H1 (cell line): Measurements from ENCODE around the gene IP6K3. TPM values are rescaled to one million over a fixed set of nuclear protein-coding genes. Genes with fewer than 3 reads are reported as not detected.

Experiments
- CTCF ChIA-PET: fragments of 300-600 bp; sonication (Branson Sonifier 250); formaldehyde crosslinking; loops from one replicate; lab custom pipeline; 2021; ENCODE audit not compliant: partially characterized antibody; lab: Charles Lee
- POLR2A ChIA-PET: fragments of 300-600 bp; sonication (Branson Sonifier 250); formaldehyde crosslinking; loops from one replicate; lab custom pipeline; 2021; ENCODE audit warnings: inconsistent platforms; ENCODE audit not compliant: partially characterized antibody; lab: Charles Lee
- DNase-seq, 2 experiments: peaks; one replicate each; pipeline versions ENCODE4 v3.0.0 to v3.0.0-alpha.2; 2010 to 2022; ENCODE audit warnings: low spot score in 2 of 2, low read depth in 1 of 2, mixed read lengths in 1 of 2
- FAIRE-seq: peaks from 2 replicates; lab custom pipeline; 2011; peaks lifted over from hg19 to GRCh38; lab: Jason Lieb, UNC
- H2AFZ ChIP-seq: 2 replicates; pipeline ENCODE4 v1.8.1; 2012; ENCODE audit warnings: low read length, inconsistent platforms
- H2AK5ac ChIP-seq: 2 replicates; pipeline ENCODE4 v1.6.1; 2013; ENCODE audit warnings: low read depth, low read length
- H2BK120ac ChIP-seq: replicated peaks from 2 replicates; pipeline ENCODE3; 2013; ENCODE audit warnings: low read depth, low read length, inconsistent platforms
- H2BK12ac ChIP-seq: 2 replicates; pipeline ENCODE4 v1.6.1; 2013; ENCODE audit warnings: low read depth, low read length
- H2BK15ac ChIP-seq: 2 replicates; pipeline ENCODE4 v1.6.1; 2013; ENCODE audit warnings: low read length
- H2BK20ac ChIP-seq: 2 replicates; pipeline ENCODE4 v1.6.1; 2013; ENCODE audit warnings: low read length
- H2BK5ac ChIP-seq: 2 replicates; pipeline ENCODE4 v1.6.1; 2013; ENCODE audit warnings: low read depth, low read length
- H3K14ac ChIP-seq: 2 replicates; pipeline ENCODE4 v1.6.1; 2013; ENCODE audit warnings: inconsistent platforms; ENCODE audit not compliant: insufficient read length
- H3K18ac ChIP-seq: 2 replicates; pipeline ENCODE4 v1.6.1; 2013; ENCODE audit warnings: low read length; ENCODE audit errors: extremely low read depth
- H3K23ac ChIP-seq: 2 replicates; pipeline ENCODE4 v1.6.1; 2013; ENCODE audit warnings: inconsistent platforms; ENCODE audit not compliant: insufficient read length
- H3K23me2 ChIP-seq: 2 replicates; pipeline ENCODE4 v1.6.1; 2013; ENCODE audit warnings: low read depth, low read length
- H3K27ac ChIP-seq: 2 replicates; pipeline ENCODE4 v1.6.1; 2011; ENCODE audit warnings: low read depth, low read length, inconsistent platforms
- H3K27me3 ChIP-seq, 4 experiments: replicated peaks in 1 of 4; 1 replicate in 1 of 4; 2 replicates in 3 of 4; pipeline versions ENCODE4 v1.6.1 to v1.8.1; 2011 to 2013; ENCODE audit warnings: low read length in 3 of 4, mild to moderate bottlenecking in 3 of 4, inconsistent platforms in 2 of 4, mixed read lengths in 2 of 4, moderate library complexity in 1 of 4; ENCODE audit not compliant: control insufficient read depth in 3 of 4, insufficient read depth in 3 of 4; ENCODE audit errors: extremely low read depth in 1 of 4
- H3K36me3 ChIP-seq, 4 experiments: 2 replicates each; pipeline versions ENCODE4 v1.6.1 to v1.8.1; 2011 to 2013; ENCODE audit warnings: mild to moderate bottlenecking in 4 of 4, low read length in 3 of 4, moderate library complexity in 2 of 4, control low read depth in 1 of 4, inconsistent platforms in 1 of 4; ENCODE audit not compliant: insufficient read depth in 4 of 4, control insufficient read depth in 2 of 4
- H3K4ac ChIP-seq: replicated peaks from 2 replicates; pipeline ENCODE3; 2013; ENCODE audit warnings: low read length, low read depth, mixed read lengths, inconsistent platforms; ENCODE audit not compliant: insufficient read length
- H3K4me1 ChIP-seq, 4 experiments: replicated peaks in 1 of 4; 1 replicate in 1 of 4; 2 replicates in 3 of 4; pipeline versions ENCODE4 v1.6.1 to v1.8.1; 2011 to 2013; ENCODE audit warnings: low read length in 3 of 4, inconsistent platforms in 2 of 4, mixed read lengths in 1 of 4; ENCODE audit not compliant: insufficient read depth in 4 of 4, control insufficient read depth in 3 of 4
- H3K4me2 ChIP-seq, 2 experiments: 2 replicates each; pipeline versions ENCODE4 v1.6.1 to v1.8.1; 2011 to 2013; ENCODE audit warnings: low read depth in 2 of 2, low read length in 2 of 2, control low read depth in 1 of 2, inconsistent platforms in 1 of 2, mild to moderate bottlenecking in 1 of 2; ENCODE audit not compliant: insufficient read depth in 1 of 2
- H3K4me3 ChIP-seq, 4 experiments: fragments of 200-600, 300-600 bp in 1 of 4; sonication (generic), shearing (Covaris generic), sonication (Bioruptor Twin) in 1 of 4; 2 replicates each; pipeline versions ENCODE4 v1.5.1 to v1.8.1; 2011 to 2016; ENCODE audit warnings: low read length in 4 of 4, low read depth in 3 of 4, control low read depth in 2 of 4, inconsistent platforms in 2 of 4, mild to moderate bottlenecking in 2 of 4, mixed read lengths in 1 of 4, moderate library complexity in 1 of 4; ENCODE audit not compliant: insufficient read depth in 2 of 4; ENCODE audit errors: extremely low read depth in 1 of 4
- H3K56ac ChIP-seq: replicated peaks from 2 replicates; pipeline ENCODE3; 2013; ENCODE audit warnings: low read depth, mild to moderate bottlenecking, mixed read lengths, low read length, inconsistent platforms; ENCODE audit not compliant: insufficient read length
- H3K79me1 ChIP-seq: 2 replicates; pipeline ENCODE4 v1.6.1; 2013; ENCODE audit warnings: low read depth, low read length, control low read depth
- H3K79me2 ChIP-seq, 2 experiments: 2 replicates each; pipeline versions ENCODE4 v1.6.1 to v1.8.1; 2012 to 2013; ENCODE audit warnings: low read length in 2 of 2, mild to moderate bottlenecking in 2 of 2, inconsistent platforms in 1 of 2; ENCODE audit not compliant: insufficient read depth in 2 of 2, control insufficient read depth in 1 of 2
- H3K9ac ChIP-seq, 4 experiments: replicated peaks in 1 of 4; 1 replicate in 1 of 4; 2 replicates in 3 of 4; pipeline versions ENCODE4 v1.6.1 to v1.8.1; 2011 to 2013; ENCODE audit warnings: low read depth in 3 of 4, low read length in 3 of 4, control low read depth in 2 of 4, mild to moderate bottlenecking in 2 of 4, moderate library complexity in 2 of 4, inconsistent platforms in 1 of 4; ENCODE audit errors: extremely low read depth in 1 of 4
- H3K9me3 ChIP-seq, 2 experiments: 2 replicates each; pipeline versions ENCODE4 v1.6.1 to v1.8.1; 2012 to 2013; ENCODE audit warnings: mild to moderate bottlenecking in 2 of 2, moderate library complexity in 2 of 2, control low read depth in 1 of 2, inconsistent platforms in 1 of 2, low read depth in 1 of 2, low read length in 1 of 2, mixed read lengths in 1 of 2; ENCODE audit not compliant: insufficient read depth in 2 of 2
- H4K20me1 ChIP-seq, 2 experiments: replicated peaks in 1 of 2; 2 replicates each; pipeline versions ENCODE3 to v1.8.1; 2011 to 2013; ENCODE audit warnings: inconsistent platforms in 2 of 2, low read length in 2 of 2, mild to moderate bottlenecking in 1 of 2; ENCODE audit not compliant: insufficient read depth in 2 of 2, control insufficient read depth in 1 of 2
- H4K5ac ChIP-seq: 2 replicates; pipeline ENCODE4 v1.6.1; 2013; ENCODE audit warnings: low read length, low read depth, mixed read lengths, inconsistent platforms; ENCODE audit not compliant: insufficient read length
- H4K8ac ChIP-seq: 2 replicates; pipeline ENCODE4 v1.8.0; 2013; ENCODE audit warnings: mild to moderate bottlenecking, moderate library complexity, low read length, inconsistent platforms; ENCODE audit not compliant: insufficient read depth; ENCODE audit errors: extremely low read depth
- H4K91ac ChIP-seq: replicated peaks from 2 replicates; pipeline ENCODE3; 2013; ENCODE audit warnings: low read length, mixed read lengths, inconsistent platforms; ENCODE audit not compliant: insufficient read length
- BCL11A ChIP-seq, 2 experiments: IDR thresholded peaks; one replicate each; pipeline ENCODE4 v1.6.1; 2011; ENCODE audit warnings: low read depth in 2 of 2, low read length in 2 of 2, mild to moderate bottlenecking in 2 of 2
- CTBP2 ChIP-seq: IDR thresholded peaks from 2 replicates; pipeline ENCODE4 v1.7.0; 2011; ENCODE audit warnings: borderline replicate concordance, mild to moderate bottlenecking, moderate library complexity, mixed read lengths, low read length; ENCODE audit not compliant: insufficient read depth, insufficient read length
- KDM5A ChIP-seq: fragments of 200-600 bp; IDR thresholded peaks from 2 replicates; pipeline ENCODE4 v1.7.1; 2012; ENCODE audit warnings: mild to moderate bottlenecking, low read length, inconsistent platforms, mixed read lengths
- RBBP5 ChIP-seq: IDR thresholded peaks from 2 replicates; pipeline ENCODE4 v1.7.1; 2012; ENCODE audit warnings: low read depth, mild to moderate bottlenecking, inconsistent platforms, low read length, moderate library complexity, borderline replicate concordance
- TBP ChIP-seq: IDR thresholded peaks from 2 replicates; pipeline ENCODE4 v1.6.1; 2011; ENCODE audit warnings: low read depth, low read length, improper control_type of control experiment
- YY1 ChIP-seq: IDR thresholded peaks from 2 replicates; pipeline ENCODE4 v1.6.1; 2011; ENCODE audit warnings: low read depth, mild to moderate bottlenecking, low read length
- WGBS, 2 experiments: shearing (Covaris generic) in 1 of 2; methylation state at CpG; one replicate each; pipeline versions ENCODE4 v1.1.6 to v1.1.7; 2013 to 2015; ENCODE audit warnings: low lambda C conversion rate in 2 of 2, mixed read lengths in 2 of 2, inconsistent platforms in 1 of 2, low coverage in 1 of 2, missing lambda C conversion rate in 1 of 2; ENCODE audit not compliant: insufficient replicate concordance in 2 of 2, insufficient coverage in 1 of 2, insufficient read length in 1 of 2; ENCODE audit errors: extremely low coverage in 1 of 2, missing lambda C conversion rate in 1 of 2; 5-methylcytosine and 5-hydroxymethylcytosine counted together
- polyA plus RNA-seq, 7 experiments: library from polyadenylated mRNA; depleted of rRNA in 3 of 7; stranded (reverse) in 5 of 7; unstranded in 2 of 7; fragments of >200 nt in 5 of 7; fragments of 200-250 nt in 2 of 7; gene quantifications; 1 replicate in 5 of 7; 2 replicates in 1 of 7; 4 replicates in 1 of 7; pipeline versions ENCODE4 v1.2.1 to v1.2.3, GENCODE V29; 2011 to 2013; ENCODE audit warnings: missing spikeins in 2 of 7, mixed read lengths in 2 of 7
- total RNA-seq: library from RNA; stranded (reverse); fragmentation: NEBNext Ultra II Directional; extraction: Animal tissue kit (Norgen Biotek cat#: 25700); gene quantifications from 2 replicates; pipeline ENCODE4 v1.2.1, GENCODE V29; 2021
- TF ChIP-seq, protein P1 (sequence below), 3 experiments: IDR thresholded peaks; 1 replicate in 2 of 3; 2 replicates in 1 of 3; pipeline versions ENCODE4 v1.5.1 to v1.6.1; 2011; ENCODE audit warnings: low read length in 3 of 3, mild to moderate bottlenecking in 3 of 3, inconsistent platforms in 2 of 3, low read depth in 1 of 3, moderate library complexity in 1 of 3; ENCODE audit not compliant: insufficient read depth in 1 of 3; ENCODE audit errors: control extremely low read depth in 1 of 3

The IP6K3 gene
- total and polyA plus RNA-seq, 2 of the 8 experiments (the other 6 are each of a cell fraction or from before 2014, with no cell fraction given), result 0.22 to 0.73 TPM

- Histone ChIP-seq H2BK120ac (no peak overlapping the region), H3K79me1 (no peaks in the 10 kb centered on the region), H4K20me1 (no peaks in the 10 kb centered on the region), H2AK5ac (no peak overlapping the region), H3K4me2 (no peak overlapping the region), H2BK15ac (peak overlapping the region; percentile 95; the same call in 1 of the 2 replicates), H3K27ac (no peak overlapping the region), H3K56ac (no peak overlapping the region), H3K27me3 (no peaks in the 10 kb centered on the region), H2BK20ac (peak overlapping the region; percentile 90; the same call in 1 of the 2 replicates), H3K23me2 (no peaks in the 10 kb centered on the region), H3K14ac (no peak overlapping the region), H4K91ac (no peak overlapping the region), H3K4me3 (no peak overlapping the region), H3K4ac (no peak overlapping the region)
- no peak for TF ChIP-seq TBP
- TF ChIP-seq KDM5A, result no peak
- TF ChIP-seq BCL11A (IDR thresholded peaks at IDR 0.05; ENCODE audit: low read depth in 2 of 2, low read length in 2 of 2), result no peak
- TF ChIP-seq, protein P1, sequence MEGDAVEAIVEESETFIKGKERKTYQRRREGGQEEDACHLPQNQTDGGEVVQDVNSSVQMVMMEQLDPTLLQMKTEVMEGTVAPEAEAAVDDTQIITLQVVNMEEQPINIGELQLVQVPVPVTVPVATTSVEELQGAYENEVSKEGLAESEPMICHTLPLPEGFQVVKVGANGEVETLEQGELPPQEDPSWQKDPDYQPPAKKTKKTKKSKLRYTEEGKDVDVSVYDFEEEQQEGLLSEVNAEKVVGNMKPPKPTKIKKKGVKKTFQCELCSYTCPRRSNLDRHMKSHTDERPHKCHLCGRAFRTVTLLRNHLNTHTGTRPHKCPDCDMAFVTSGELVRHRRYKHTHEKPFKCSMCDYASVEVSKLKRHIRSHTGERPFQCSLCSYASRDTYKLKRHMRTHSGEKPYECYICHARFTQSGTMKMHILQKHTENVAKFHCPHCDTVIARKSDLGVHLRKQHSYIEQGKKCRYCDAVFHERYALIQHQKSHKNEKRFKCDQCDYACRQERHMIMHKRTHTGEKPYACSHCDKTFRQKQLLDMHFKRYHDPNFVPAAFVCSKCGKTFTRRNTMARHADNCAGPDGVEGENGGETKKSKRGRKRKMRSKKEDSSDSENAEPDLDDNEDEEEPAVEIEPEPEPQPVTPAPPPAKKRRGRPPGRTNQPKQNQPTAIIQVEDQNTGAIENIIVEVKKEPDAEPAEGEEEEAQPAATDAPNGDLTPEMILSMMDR (IDR thresholded peaks at IDR 0.05; ENCODE audit: control extremely low read depth in 1 of 3, insufficient read depth in 1 of 3, low read depth in 1 of 3, low read length in 3 of 3), result no peak
- no peak for TF ChIP-seq CTBP2
- TF ChIP-seq RBBP5, result no peak
- no peak for TF ChIP-seq YY1
- TF ChIP-seq, all 59 proteins: peak for 0
- no peak overlapping the region for H2AFZ ChIP-seq
- no peak overlapping the region for H3K23ac ChIP-seq
- H4K8ac ChIP-seq, result no peak overlapping the region
- H3K36me3 ChIP-seq, result no peaks in the 10 kb centered on the region
- FAIRE-seq (no peak), DNase-seq (no peak)
- H3K4me1 ChIP-seq, result peaks cover 4 to 30% (median 18%) of the 10 kb centered on the region in 4 experiments
- no peak overlapping the region for H3K9ac ChIP-seq
- 59% methylated on average over 11 of the region's 11 CpGs; no CpG with 5 or more reads in 1 of the 2 experiments for WGBS, 2 experiments
- H4K5ac ChIP-seq, result no peak overlapping the region
- peak overlapping the region; percentile 32; the same call in 1 of the 2 replicates for H3K18ac ChIP-seq
- CTCF ChIA-PET, result interaction anchor here (0.9 to 12.0 kb wide), 7 partner anchors 9 to 198 kb away, joined by 3 to 171 read pairs (median 3); partner anchors contain the start of gene UQCC2
- H3K79me2 ChIP-seq, result no peaks in the 10 kb centered on the region
- no peaks in the 10 kb centered on the region for H3K9me3 ChIP-seq
- peak overlapping the region; percentile 35; the same call in 1 of the 2 replicates for H2BK5ac ChIP-seq
- peak overlapping the region; percentile 87; the same call in 1 of the 2 replicates for H2BK12ac ChIP-seq
- POLR2A ChIA-PET, result interaction anchor here (1.7 kb wide), 1 partner anchor 20 kb away, joined by 6 read pairs; no protein-coding TSS in a partner anchor
These were observed 3.7 kb upstream of the IP6K3 start for GRCh38 chr6:33750244-33750991.
